ENCODE results near the gene MOCOS.

GRCh38 chr18:36196238-36196995, 9.1 kb downstream of the MOCOS start:
- TF ChIP-seq CTCF (IDR thresholded peaks at IDR 0.05; ENCODE audit: low read length), result no peak
- no peak for TF ChIP-seq EZH2 (IDR thresholded peaks at IDR 0.05; ENCODE audit: borderline replicate concordance, low read length)

Data from OCI-LY1 (cell line).